ENCODE results near the gene SUMO3. TPM values are rescaled to one million over a fixed set of nuclear protein-coding genes. Genes with fewer than 3 reads are reported as not detected.
A peak's percentile ranks its signal among the peaks of the same experiment; 100 is the strongest.

The SUMO3 gene
- total and polyA plus RNA-seq, 2 of the 8 experiments (the other 6 are each of a cell fraction or from before 2014, with no cell fraction given) = 96.8 to 101 TPM

GRCh38 chr21:44801468-44802395 lies 16.1 kb downstream of the SUMO3 start, which contains the start of gene UBE2G2 (continued):
- TF ChIP-seq E2F6 (IDR thresholded peaks at IDR 0.05) (peak; percentile 87), ZNF274 (IDR thresholded peaks at IDR 0.05; ENCODE audit: borderline replicate concordance, extremely low read depth, low read length) (no peak), PHF8 (conservative IDR thresholded peaks at IDR 0.05; ENCODE audit: low read depth, low read length) (peak; percentile 90), KDM4A (IDR thresholded peaks at IDR 0.05; ENCODE audit: low read depth, low read length, severe bottlenecking) (peak; percentile 86), KDM1A (IDR thresholded peaks at IDR 0.05; ENCODE audit: borderline replicate concordance, low read length) (no peak), POLR2A (IDR thresholded peaks at IDR 0.05; ENCODE audit: control extremely low read depth in 1 of 2, low read depth in 2 of 2, low read length in 2 of 2) (peak in 1 of 2 experiments; percentile 68; a peak in 1 of 3 replicates), FOSL1 (IDR thresholded peaks at IDR 0.05; ENCODE audit: insufficient read depth, low read depth, low read length) (no peak), MAFK (IDR thresholded peaks at IDR 0.05; ENCODE audit: low read depth, low read length) (no peak), SIN3A (conservative IDR thresholded peaks at IDR 0.05 in 1 of 2, IDR thresholded peaks at IDR 0.05 in 1 of 2; ENCODE audit: low read depth in 1 of 2, low read length in 2 of 2) (peak in 1 of 2 experiments; percentile 8; a peak in 1 of 4 replicates), NRF1 (IDR thresholded peaks at IDR 0.05; ENCODE audit: low read depth, low read length) (peak; percentile 42; the same call in 1 of the 2 replicates), SUZ12 (IDR thresholded peaks at IDR 0.05; ENCODE audit: low read length) (no peak), EGR1 (IDR thresholded peaks at IDR 0.05; ENCODE audit: borderline replicate concordance, low read depth, low read length) (no peak), TCF12 (IDR thresholded peaks at IDR 0.05; ENCODE audit: low read depth, low read length) (0 out of 2 replicates have a peak, but pooled peaks have one; percentile 20), JUND (IDR thresholded peaks at IDR 0.05; ENCODE audit: low read length) (no peak), CREB1 (IDR thresholded peaks at IDR 0.05) (peak; percentile 18; the same call in 1 of the 2 replicates), USF2 (IDR thresholded peaks at IDR 0.05; ENCODE audit: low read length) (peak; percentile 25; the same call in 1 of the 2 replicates), HDAC6 (IDR thresholded peaks at IDR 0.05; ENCODE audit: low read depth, low read length) (no peak), SAP30 (IDR thresholded peaks at IDR 0.05; ENCODE audit: insufficient read depth, insufficient replicate concordance, low read length) (no peak), MAX (IDR thresholded peaks at IDR 0.05) (peak; percentile 98), TBP (IDR thresholded peaks at IDR 0.05; ENCODE audit: low read depth, low read length) (peak; percentile 63), EP300 (IDR thresholded peaks at IDR 0.05; ENCODE audit: borderline replicate concordance in 1 of 2, low read depth in 2 of 2, low read length in 2 of 2) (no peak)
